GM18508 (cell line): ENCODE measurements around the gene DHRS12.
"Not testable (repeated sequence)": the region's sequence is repeated elsewhere in the genome, so short reads cannot be mapped to it uniquely, and the experiment has no call there.

Experiments
- ATAC-seq: cut with Tn5 transposase; IDR thresholded peaks from one replicate; pipeline ENCODE4 v1.9.1; 2021; ENCODE audit warnings: moderate number of reproducible peaks; ENCODE audit not compliant: insufficient read depth, unreplicated experiment

DHRS12 gene

DNA sequence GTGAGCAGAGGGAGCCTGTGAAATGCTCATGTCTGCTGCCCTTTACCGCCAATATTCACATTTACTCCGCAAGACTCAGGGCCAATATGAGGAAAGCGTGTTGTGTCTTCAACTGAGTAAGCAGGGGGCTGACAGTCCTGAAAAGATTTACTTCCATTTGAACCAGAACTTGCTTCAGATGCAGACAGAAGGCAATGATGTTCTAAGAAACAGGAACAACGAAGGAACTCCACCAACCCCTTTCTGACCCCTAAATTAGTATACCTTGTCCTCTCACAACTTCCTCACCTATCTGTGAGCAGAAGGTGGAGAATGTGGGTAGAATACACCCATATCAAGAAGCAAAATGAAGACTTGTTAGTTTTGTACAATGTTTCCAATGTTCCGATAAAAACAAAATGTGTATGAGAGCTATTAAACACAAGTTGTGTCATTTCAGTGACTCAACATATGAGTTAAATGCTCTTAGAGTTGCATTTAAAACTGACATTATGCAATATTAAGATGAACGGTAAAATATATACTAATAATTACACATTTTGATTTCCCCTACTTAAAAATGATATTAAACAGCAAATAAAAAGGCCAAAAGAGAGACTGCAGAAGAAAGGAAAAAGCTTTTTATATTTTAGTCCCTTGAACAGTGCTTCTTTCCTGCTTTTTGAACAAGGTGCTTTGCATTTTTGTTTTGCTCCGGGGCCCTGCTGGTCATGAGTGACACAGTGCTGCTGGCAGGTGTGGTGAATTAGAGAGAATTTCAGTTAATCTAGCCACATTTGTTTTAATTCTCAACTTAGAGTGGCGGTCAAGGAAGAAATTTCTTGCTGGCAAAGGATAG lies 25.0 kb upstream of the DHRS12 start:
- no peak for ATAC-seq

DNA sequence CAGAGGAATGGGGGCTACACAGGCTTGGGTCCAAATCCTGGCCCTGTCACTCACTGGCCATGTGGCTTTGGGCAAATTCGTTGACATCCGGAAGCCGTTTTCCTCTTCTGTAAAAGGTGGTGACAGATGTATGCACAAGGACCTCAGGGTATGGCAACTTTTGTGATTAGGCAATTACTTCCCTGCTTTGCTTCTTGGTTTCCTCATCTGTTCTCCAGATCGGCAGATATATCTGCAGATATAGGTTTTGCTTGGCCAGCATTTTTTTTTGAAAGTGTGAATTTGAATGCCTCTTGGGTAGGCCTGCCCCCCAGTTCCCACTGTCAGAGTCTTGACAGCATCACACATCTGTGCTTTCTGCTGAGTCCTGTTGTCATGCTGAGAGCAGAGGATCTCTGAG lies 23.3 kb upstream of the DHRS12 start:
- ATAC-seq: no peak

DNA sequence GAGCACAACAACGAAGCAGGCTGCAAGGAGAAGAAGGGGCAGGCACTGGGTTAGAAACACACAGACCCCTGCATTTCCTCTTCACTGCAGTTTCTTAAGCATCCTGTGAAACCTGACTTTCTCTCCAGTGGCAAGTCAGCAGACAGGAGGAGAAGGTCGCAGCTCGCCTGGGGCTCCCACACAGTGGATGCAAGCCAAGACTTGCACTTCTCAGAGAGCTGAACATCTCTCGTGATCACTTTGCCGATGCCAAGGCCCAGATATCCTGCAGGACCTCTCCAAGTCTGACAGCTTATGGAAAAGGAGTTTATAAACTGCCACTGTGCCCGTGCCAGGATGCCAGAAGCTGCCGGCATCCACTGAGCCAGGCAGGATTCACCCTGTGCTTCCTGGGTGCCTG lies 22.6 kb upstream of the DHRS12 start:
- no peak for ATAC-seq

DNA sequence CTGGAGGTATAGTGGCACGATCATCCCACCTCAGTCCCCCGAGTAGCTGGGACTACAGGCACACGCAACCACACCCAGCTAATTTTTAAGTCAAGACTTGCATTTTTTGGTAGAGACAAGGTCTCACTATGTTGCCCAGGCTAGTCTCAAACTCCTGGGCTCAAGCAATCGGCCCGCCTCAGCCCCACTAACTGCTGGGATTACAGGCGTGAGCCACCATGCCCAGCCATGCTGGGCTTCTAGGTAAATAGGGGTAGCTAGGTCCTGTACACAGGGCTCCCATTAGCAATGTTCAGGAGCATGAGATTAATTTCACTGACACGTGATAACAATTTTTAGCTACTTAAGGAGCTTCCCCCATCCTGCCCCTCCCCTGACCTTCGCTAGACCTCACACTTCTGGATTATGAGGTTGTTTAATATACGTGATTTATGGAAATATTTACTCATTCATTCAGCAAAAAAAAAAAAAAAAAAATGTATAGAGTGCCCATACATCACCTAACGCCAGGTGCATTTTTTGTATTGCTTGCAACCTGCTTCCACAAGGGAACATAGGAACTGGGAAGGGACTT lies 21.8 kb upstream of the DHRS12 start:
- ATAC-seq: no peak

DNA sequence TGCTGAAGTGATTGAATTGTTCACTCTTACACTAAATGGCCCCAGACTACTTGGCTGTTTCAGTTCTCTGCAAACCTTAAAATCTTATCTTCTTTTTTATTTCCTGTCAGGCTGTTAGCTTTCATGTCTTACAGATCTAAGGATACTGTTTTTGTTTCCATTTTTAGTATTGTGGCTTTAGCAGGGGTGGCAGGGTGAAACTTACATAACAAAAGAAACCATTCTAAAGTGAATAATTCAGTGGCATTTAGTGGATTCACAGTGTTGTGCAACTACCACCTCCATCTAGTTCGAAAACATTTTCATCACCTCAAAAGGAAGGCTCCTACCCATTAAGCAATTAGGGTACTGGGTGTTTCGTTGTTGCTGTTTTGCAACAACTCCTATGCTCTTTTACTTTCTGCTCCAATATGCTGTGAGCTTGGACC lies 21.2 kb upstream of the DHRS12 start:
- no peak for ATAC-seq

DNA sequence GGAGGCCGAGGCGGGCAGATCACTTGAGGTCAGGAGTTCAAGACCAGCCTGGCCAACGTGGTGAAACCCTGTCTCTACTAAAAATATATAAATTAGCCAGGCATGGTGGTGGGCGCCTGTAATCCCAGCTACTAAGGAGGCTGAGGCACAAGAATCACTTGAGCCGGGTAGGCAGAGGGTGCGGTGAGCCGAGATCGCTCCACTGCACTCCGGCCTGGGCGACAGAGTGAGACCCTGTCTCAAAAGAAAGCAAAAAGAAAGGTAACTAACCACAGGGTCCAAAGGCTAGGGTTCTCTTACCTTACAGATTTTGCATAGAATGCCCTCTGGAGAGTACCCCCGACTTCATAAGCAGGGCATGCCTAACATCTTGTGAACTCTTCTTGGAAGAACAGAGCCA lies 20.7 kb upstream of the DHRS12 start:
- not testable (repeated sequence) for ATAC-seq

DNA sequence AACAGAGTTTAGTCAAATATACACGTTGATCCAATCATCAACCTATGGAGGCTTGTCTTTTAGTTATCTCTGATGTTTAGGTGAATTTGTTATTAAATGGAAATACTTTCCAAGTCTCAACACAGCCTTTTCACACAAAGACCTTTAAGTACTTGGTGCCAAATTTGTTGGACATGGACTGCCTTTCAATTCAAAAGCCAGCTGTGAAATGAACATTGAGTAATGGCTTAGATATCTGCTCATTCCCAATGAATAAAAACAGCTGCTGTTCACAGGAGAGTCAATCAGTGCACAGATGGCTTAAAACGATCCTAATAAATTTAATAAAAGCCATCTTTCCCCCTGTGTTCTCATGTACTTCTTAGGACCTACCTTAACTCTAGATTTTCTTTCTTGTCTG lies 19.9 kb upstream of the DHRS12 start:
- no peak for ATAC-seq

DNA sequence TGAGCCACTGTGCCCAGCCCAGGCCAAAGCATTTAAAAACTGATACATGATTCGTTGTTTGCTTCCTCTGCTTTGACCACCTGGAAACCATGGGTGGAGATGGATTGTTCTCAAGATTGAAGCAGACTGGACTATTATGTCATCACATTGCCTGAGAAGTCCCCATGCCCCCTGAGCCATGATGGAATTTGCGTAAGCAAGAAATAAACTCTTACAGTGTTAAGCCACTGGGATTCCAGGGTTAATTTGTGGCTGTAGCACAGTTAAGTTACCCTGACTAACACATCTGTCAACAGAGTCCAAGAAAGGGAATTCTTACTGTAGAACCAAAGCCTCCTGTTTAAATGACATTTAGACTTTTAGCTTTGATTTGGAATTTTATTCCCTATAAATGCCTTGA lies 19.4 kb upstream of the DHRS12 start:
- no peak for ATAC-seq

DNA sequence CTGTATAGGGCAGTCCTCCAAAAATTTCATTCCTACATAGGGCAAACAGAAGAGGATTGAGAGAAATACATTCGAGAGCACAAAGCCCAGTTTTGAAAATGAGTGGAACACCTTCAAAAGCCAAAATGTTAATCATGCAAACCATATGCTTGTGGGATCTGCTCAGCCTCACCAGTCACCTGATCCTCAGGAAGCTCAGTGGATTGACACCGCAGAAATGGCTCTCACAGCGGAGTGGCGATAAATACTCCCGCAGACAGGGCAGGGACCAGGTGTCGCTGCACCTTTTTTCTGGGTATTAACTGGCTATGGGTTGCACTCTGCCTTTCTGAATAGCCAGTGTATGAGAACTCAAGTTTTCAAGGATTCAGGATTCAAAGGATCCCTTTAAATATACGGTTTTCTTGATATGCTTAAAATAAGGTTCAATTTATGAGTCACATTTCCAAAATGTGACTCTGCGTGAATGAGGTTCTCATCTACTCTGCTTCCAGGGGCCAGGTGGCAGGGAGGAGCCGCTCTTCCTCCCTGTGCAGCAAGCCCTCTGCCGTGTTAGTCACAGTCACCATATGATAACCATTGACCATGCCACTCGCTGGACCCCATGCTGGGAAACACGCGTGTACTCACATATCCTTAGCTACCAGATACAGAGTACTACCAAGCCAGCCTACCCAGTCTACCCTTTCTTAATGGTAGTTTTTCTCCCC lies 18.3 kb upstream of the DHRS12 start:
- no peak for ATAC-seq

DNA sequence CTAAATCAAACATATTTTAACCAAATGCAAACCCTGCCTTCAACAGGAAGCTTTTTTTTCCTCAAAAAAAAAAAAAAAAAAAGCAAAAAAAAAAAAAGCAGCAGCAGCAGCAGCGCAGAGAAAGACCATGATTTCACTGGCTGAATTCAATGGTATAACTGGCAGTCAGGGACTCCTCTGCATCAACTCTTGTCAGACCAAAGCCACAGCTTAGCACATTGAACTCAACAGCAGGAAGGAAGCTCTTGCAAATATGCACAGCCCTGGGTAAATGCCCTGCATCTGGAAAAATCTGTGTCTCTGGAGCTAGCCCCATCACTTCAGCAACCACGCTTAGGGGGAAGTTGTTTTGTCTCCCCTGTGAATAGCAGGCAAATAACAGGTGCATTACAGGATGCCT lies 17.6 kb upstream of the DHRS12 start:
- ATAC-seq: no peak

DNA sequence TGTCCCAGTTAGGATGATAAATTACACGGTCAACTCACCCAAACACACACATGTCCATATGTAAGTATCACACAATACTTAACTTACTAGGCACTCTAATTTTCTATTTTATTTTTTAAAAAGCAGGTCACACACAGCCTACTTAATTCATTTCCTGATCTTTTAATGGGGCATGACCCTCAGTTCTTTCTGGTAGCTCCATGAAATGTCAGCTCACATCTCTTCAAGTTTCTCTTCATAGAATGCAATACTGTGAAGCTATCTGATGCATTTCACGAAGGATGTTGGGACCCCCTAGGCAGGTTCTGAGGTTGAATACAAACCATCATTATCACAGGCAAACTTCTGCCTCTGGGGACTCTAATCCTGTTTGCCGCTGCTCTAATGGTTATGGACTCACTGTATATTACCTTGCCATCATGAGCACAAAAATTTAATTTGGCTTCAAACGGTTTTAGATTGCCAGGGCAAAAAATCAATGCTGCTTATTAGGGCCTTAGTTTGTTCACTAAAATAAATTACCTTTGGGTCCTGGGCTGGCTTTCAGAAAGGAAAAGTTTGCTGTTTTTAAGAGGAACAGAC lies 16.1 kb upstream of the DHRS12 start:
- ATAC-seq: no peak

DNA sequence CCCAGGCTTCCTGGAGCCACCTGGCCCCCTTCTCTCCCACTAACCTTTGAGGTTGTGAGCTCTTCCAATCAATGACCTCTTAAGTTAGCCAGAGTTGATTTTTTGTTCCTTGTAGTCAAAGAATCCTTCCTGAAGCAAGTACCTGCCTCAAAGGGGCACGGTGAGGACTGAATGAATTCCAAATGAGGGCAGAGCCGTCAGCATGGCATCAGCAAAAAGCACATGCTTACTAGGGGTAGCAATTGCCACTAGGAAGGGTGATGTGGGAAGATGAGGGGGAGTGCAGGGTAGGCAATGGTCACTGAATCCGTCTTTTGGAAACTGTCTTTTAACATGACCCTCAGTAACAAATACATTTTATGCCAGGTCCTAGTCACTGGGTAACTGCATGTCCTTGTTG lies 15.6 kb upstream of the DHRS12 start:
- ATAC-seq: no peak

DNA sequence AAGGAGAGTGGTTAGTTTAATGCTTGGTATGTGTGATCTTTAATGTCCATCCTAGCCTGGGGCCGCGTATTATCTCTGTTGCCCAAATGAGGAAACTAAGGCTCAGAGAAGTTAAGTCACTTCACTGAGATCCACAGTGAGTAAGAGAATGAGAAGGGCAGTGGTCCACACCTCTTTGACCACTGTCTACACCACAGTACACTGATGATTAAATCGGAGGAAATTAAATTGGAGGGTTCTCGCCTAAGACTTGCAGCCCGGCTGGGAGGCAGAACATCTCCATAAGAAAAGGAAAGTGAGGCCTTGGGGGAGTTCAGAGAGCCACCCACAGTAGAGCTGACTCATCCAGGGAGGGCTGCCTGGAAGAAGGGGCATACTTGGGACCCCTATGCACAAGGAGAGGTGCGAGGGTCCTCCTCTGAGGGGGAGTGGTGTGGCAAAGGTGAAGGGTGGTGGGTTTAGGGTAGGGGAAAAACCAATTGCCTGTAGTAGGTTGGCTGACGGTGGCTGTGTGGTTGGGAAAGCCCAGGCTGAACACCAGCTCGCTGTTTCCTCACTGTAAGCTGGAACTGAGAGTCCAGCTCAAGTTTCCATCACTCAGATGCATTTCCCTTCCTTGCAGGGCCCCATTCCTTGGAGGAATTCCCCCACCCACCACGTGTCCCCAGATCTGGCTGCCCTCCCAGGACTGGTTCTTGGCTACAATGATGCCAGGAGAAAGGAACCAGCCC lies 15.0 kb upstream of the DHRS12 start:
- ATAC-seq: no peak

DNA sequence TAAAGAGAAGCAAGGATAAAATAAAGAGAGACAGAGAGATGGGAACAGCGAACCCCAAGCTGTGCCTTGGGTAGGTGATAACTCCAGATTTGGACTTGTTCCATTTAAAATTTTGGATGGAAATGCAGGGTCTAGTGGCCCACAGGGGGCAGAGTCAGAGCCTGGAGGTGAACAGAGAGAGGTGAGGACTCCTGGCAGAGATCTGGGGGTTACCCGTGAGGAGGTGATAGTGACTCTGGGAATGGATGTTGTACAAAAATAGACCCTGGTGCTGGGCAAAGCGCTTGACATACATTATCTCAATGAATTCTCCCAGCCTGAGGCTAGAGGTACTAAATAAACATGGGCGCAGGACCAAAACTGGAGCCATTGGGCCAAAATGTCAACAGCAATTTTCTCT lies 14.3 kb upstream of the DHRS12 start:
- ATAC-seq: no peak

DNA sequence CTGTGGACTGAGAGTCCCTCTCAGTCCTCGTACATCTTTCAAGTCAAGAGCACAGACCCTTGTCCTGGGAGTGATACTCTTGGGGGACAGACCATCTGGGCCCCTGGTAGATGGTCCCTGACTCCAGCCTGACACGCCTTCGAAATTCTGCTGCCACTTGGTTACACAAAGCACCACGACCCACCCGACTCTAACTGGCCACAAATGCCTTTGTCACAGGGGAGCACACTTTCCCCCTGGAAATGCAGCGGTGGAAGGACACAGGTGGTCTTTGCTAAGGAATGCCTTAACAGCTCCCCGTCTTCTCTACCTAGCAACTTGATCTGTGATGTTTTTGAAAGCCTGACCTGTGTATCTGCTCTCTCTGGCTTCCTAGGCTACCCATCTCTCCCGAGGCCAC lies 13.8 kb upstream of the DHRS12 start:
- ATAC-seq: no peak

DNA sequence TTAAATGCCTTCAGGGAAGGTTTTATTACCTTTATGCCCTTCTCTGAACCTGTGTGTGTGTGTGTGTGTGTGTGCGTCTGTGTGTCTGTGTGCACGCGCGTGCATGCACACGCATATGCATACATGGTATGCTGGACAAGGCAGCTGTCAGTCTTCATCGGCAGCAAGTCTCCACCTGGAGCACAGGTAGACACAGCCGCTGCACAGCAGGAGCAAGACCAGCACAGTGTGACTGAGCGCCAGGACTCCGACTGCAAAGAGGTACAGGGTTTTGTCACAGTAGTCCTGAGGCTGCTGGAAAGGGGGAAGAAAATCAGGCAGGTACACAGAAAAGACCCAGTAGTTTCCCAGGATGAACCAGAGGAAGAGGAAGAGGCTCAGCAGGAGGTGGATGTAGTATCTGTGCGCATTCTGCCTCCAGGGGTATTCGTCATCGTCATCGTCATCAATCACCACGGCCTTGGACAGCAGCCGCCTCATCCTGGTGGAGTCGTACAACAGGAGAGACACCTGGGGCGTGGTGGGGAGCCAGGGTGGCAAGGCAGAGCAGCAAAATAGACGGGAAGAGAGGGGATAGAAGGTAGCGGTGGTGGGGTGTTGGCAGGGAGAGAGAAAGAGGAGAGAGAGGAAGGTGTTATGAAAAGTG lies 12.8 kb upstream of the DHRS12 start:
- no peak for ATAC-seq

DNA sequence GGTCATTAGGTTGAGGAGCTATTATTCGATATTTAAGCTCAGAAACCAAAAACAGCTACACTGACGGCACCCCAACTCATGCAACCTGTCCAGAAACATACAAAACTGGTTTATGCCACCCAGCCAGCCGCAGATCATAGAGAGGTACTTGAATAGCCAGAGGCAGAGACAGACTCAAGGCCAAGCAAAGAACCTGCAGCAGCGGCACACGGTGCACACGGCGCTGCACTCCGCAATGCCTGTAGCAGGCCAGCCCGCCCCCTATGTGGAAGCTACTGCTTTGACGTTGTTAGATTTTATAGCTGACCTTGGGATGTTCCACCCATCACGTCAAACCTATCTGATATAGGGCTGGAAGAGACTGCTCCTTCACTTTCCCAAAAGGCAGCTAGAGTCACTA lies 11.9 kb upstream of the DHRS12 start:
- no peak for ATAC-seq

DNA sequence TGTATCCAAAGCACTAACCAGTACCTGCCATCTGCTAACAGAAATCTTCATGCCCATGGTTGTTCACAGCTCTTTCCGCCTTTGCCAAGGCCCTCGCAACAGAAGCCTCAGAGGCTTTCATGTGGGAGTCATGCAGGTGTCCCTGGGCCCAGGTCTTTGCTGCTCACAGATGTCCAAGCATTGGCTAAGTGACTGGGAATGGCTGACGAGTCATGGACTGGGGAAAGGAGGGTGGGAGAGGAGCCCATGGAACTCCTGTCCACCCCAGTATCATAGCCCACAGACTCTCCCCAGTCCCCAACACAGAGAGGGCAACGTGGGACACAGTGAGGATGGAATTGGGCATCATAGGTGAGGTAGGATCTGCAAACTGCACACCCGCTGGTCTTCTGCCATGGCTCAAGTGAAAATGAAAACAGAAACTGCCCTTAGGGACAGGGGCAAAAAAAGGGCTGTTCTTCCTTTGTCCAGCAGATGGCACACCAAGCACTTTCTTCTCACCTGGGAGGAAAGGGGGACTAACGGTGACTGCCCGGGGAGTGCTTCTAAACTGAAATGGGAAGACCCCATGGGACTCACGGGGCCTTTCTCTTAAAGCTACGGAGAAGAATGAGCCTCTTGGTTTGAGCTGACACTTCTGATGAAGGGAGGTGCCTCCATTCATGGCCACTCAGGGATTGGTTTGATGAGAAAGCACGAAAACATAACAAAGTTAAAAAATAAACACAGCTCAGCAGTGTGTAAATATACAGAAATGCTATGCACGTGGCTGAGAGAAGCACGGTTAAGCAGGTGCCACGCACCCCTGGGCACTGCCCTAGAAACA lies 11.1 kb upstream of the DHRS12 start:
- peak; percentile 58 for ATAC-seq

DNA sequence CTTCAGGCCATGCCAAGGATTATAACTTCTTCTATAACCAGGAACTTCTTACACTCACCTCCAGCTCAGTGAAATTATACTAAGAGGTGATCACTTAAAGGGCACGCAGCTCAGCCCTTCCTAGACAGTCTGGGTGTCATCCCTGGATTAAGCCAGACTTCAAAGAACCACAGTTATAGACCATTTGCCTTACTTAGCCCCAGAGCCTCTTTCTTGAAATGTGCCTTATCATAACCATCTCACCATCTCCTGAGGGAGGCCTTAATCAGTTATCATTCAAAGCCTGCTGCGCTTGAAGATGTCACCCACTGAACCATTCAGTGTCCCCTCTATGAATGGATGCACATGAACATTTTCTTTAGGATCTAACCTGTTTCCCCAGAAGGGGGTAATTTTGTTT lies 10.1 kb upstream of the DHRS12 start:
- ATAC-seq: no peak
